Endothelial cell of umbilical vein (primary cell): Measurements from ENCODE around the gene CDK2. TPM values are rescaled to one million over a fixed set of nuclear protein-coding genes. Genes with fewer than 3 reads are reported as not detected.
A peak's percentile ranks its signal among the peaks of the same experiment; 100 is the strongest.

Experiments used
- BruUV-seq: library from RNA; stranded (reverse); fragments of 400-500 nt; replicated peaks from 2 replicates; lab custom pipeline; 2021; lab: Mats Ljungman, UMichigan
- CTCF ChIA-PET: fragments of 300-600, 350-600 bp; sonication (Branson Sonifier 250); formaldehyde crosslinking; loops from one replicate; lab custom pipeline; 2021; ENCODE audit warnings: antibody characterized with exemption, inconsistent platforms; lab: Charles Lee
- POLR2A ChIA-PET: fragments of 300-600, 350-600 bp; sonication (Branson Sonifier 250); formaldehyde crosslinking; loops from one replicate; lab custom pipeline; 2021; ENCODE audit warnings: antibody characterized with exemption, inconsistent platforms; lab: Charles Lee
- DNase-seq: peaks from one replicate; pipeline ENCODE4 v3.0.0-alpha.2; 2011; ENCODE audit warnings: low read depth, low spot score
- FAIRE-seq: peaks from 2 replicates; lab custom pipeline; 2011; peaks lifted over from hg19 to GRCh38; lab: Jason Lieb, UNC
- H2AFZ ChIP-seq: 2 replicates; pipeline ENCODE4 v1.6.0; 2012; ENCODE audit warnings: low read depth, low read length, control low read depth, inconsistent platforms
- H3K27ac ChIP-seq: 2 replicates; pipeline ENCODE4 v1.5.1; 2011; ENCODE audit warnings: low read depth, mild to moderate bottlenecking, control low read depth, low read length, moderate library complexity; ENCODE audit not compliant: insufficient read depth
- H3K27me3 ChIP-seq, 2 experiments: 2 replicates each; pipeline versions ENCODE4 v1.6.0 to v1.6.1; 2011; ENCODE audit warnings: low read length in 2 of 2, mixed read lengths in 1 of 2; ENCODE audit not compliant: control insufficient read depth in 2 of 2, insufficient read depth in 2 of 2
- H3K36me3 ChIP-seq, 2 experiments: 2 replicates in 1 of 2; 3 replicates in 1 of 2; pipeline ENCODE4 v1.5.1; 2011; ENCODE audit warnings: low read length in 2 of 2, mild to moderate bottlenecking in 1 of 2, moderate library complexity in 1 of 2; ENCODE audit not compliant: control insufficient read depth in 2 of 2, insufficient read depth in 2 of 2; ENCODE audit errors: extremely low read depth in 1 of 2
- H3K4me1 ChIP-seq: 3 replicates; pipeline ENCODE4 v1.5.1; 2011; ENCODE audit warnings: mild to moderate bottlenecking, low read length; ENCODE audit not compliant: control insufficient read depth, insufficient read depth; ENCODE audit errors: extremely low read depth
- H3K4me2 ChIP-seq: 2 replicates; pipeline ENCODE4 v1.6.1; 2011; ENCODE audit warnings: low read length, control low read depth, mixed read lengths; ENCODE audit not compliant: insufficient read depth
- H3K4me3 ChIP-seq, 3 experiments: fragments of 200-600 bp in 1 of 3; sonication (generic), shearing (Covaris generic) in 1 of 3; replicated peaks in 1 of 3; 2 replicates each; pipeline ENCODE4 v1.5.1; 2011 to 2016; ENCODE audit warnings: control low read depth in 3 of 3, low read length in 3 of 3, mild to moderate bottlenecking in 2 of 3, inconsistent platforms in 1 of 3, low read depth in 1 of 3, moderate library complexity in 1 of 3; ENCODE audit not compliant: insufficient read depth in 1 of 3
- H3K79me2 ChIP-seq: 2 replicates; pipeline ENCODE4 v1.6.0; 2012; ENCODE audit warnings: low read length, inconsistent platforms; ENCODE audit not compliant: control insufficient read depth, insufficient read depth
- H3K9ac ChIP-seq: replicated peaks from 2 replicates; pipeline ENCODE3; 2011; ENCODE audit warnings: low read length, control low read depth; ENCODE audit not compliant: insufficient read depth; ENCODE audit errors: extremely low read depth
- H3K9me1 ChIP-seq: replicated peaks from 3 replicates; pipeline ENCODE4 v1.6.0; 2011; ENCODE audit warnings: mild to moderate bottlenecking, low read length; ENCODE audit not compliant: control insufficient read depth, insufficient read depth; ENCODE audit errors: extremely low read depth
- H3K9me3 ChIP-seq: replicated peaks from 2 replicates; pipeline ENCODE4 v1.5.1; 2012; ENCODE audit warnings: low read length, inconsistent platforms; ENCODE audit not compliant: control insufficient read depth, insufficient read depth
- H4K20me1 ChIP-seq: replicated peaks from 2 replicates; pipeline ENCODE3; 2011; ENCODE audit warnings: mild to moderate bottlenecking, low read length; ENCODE audit not compliant: control insufficient read depth, insufficient read depth; ENCODE audit errors: extremely low read depth
- CTCF ChIP-seq, 2 donors: IDR thresholded peaks; 1 replicate in 1 of 2; 2 replicates in 1 of 2; pipeline ENCODE4 v1.5.1; 2011; ENCODE audit warnings: low read length in 2 of 2, mild to moderate bottlenecking in 2 of 2, moderate library complexity in 2 of 2, control low read depth in 1 of 2, inconsistent platforms in 1 of 2, low read depth in 1 of 2; ENCODE audit not compliant: insufficient read depth in 1 of 2; ENCODE audit errors: extremely low read depth in 1 of 2
- EZH2 ChIP-seq: IDR thresholded peaks from 2 replicates; pipeline ENCODE4 v1.6.1; 2012; ENCODE audit warnings: borderline replicate concordance, low read depth, mild to moderate bottlenecking, moderate library complexity, low read length, inconsistent platforms; ENCODE audit not compliant: severe bottlenecking
- GATA2 ChIP-seq: IDR thresholded peaks from 2 replicates; pipeline ENCODE4 v1.7.0; 2011; ENCODE audit warnings: low read depth, mild to moderate bottlenecking, moderate library complexity, mixed read lengths, low read length; ENCODE audit not compliant: insufficient read length, insufficient read depth
- JUN ChIP-seq: IDR thresholded peaks from 2 replicates; pipeline ENCODE4 v1.6.1; 2011; ENCODE audit warnings: borderline replicate concordance, low read depth; ENCODE audit not compliant: insufficient read length, insufficient read depth
- dilution Hi-C: fragments of 300-500 bp; cut with MboI; formaldehyde crosslinking; loops from one replicate; pipeline ENCODE4 v1.15.0; 2019; ENCODE audit warnings: low sequenced_read_pairs; ENCODE audit not compliant: extremely low pct_ligation_motif_present
- intact Hi-C: fragments of 100-400 bp; cut with micrococcal nuclease; formaldehyde crosslinking; loops from one replicate; pipeline ENCODE4 v1.10.0; 2022
- polyA plus RNA-seq, 4 experiments: library from polyadenylated mRNA; depleted of rRNA in 3 of 4; stranded (reverse) in 3 of 4; unstranded in 1 of 4; fragments of >200 nt; gene quantifications; 2 replicates each; pipeline versions ENCODE4 v1.2.1 to v1.2.3, GENCODE V29; 2011 to 2012; ENCODE audit warnings: missing spikeins in 1 of 4
- total RNA-seq: library from RNA; stranded (reverse); gene quantifications from 2 replicates; pipeline ENCODE4 v1.2.3, GENCODE V29; 2021

CDK2 gene
- total and polyA plus RNA-seq, 2 donors (not counting 3 experiments of a cell fraction or from before 2014, with no cell fraction given) = 46.7 to 69.8 TPM

- H3K79me2 ChIP-seq = no peaks in the 10 kb centered on the region
- H3K4me3 ChIP-seq = no peak overlapping the region
- H2AFZ ChIP-seq = no peak overlapping the region
- H4K20me1 ChIP-seq = no peaks in the 10 kb centered on the region
- no peak for DNase-seq
- ChIA-PET POLR2A (interaction anchor here (0.6 kb wide), 1 partner anchor 166 kb away, joined by 8 read pairs; the partner anchor contains the start of gene DNAJC14), CTCF (interaction anchor here (0.8 to 7.7 kb wide), 26 partner anchors 10 to 256 kb away, joined by 3 to 295 read pairs (median 8); partner anchors contain the start of genes DGKA, ORMDL2, PA2G4 and RAB5B)
- H3K27me3 ChIP-seq = no peaks in the 10 kb centered on the region
- peaks cover 17 to 23% of the 10 kb centered on the region in 2 experiments for H3K36me3 ChIP-seq
- no peak overlapping the region for H3K9ac ChIP-seq
- TF ChIP-seq JUN (no peak), EZH2 (no peak), CTCF (IDR thresholded peaks at IDR 0.05; ENCODE audit: extremely low read depth in 1 of 2, insufficient read depth in 1 of 2, low read depth in 1 of 2, low read length in 2 of 2) (no peak)
- intact Hi-C loops = no loop called here
- H3K9me1 ChIP-seq = no peaks in the 10 kb centered on the region
- H3K9me3 ChIP-seq = no peaks in the 10 kb centered on the region
- no peak for FAIRE-seq
- no peak overlapping the region for H3K4me2 ChIP-seq
- no peak overlapping the region for H3K27ac ChIP-seq
- dilution Hi-C loops = no loop called here
- no TSS peak for BruUV-seq
- H3K4me1 ChIP-seq = peaks cover 10% of the 10 kb centered on the region
These were observed 28.7 kb downstream of the CDK2 start for GRCh38 chr12:55995366-55995765.

- Histone ChIP-seq H4K20me1 (no peaks in the 10 kb centered on the region), H3K9me1 (no peaks in the 10 kb centered on the region), H3K27ac (no peak overlapping the region), H3K9ac (no peak overlapping the region), H3K4me3 (peak overlapping the region; percentile 17 to 73 (median 40)), H3K27me3 (no peaks in the 10 kb centered on the region), H3K79me2 (no peaks in the 10 kb centered on the region), H2AFZ (no peak overlapping the region), H3K9me3 (no peaks in the 10 kb centered on the region), H3K4me1 (peaks cover 10% of the 10 kb centered on the region), H3K36me3 (peaks cover 8 to 18% of the 10 kb centered on the region in 2 experiments), H3K4me2 (peak overlapping the region; percentile 74)
- POLR2A ChIA-PET = interaction anchor here (0.7 to 2.2 kb wide), 3 partner anchors 22 to 33 kb away, joined by 4 to 9 read pairs (median 8); partner anchors contain the start of gene RAB5B
- dilution Hi-C loops = no loop called here
- intact Hi-C loops = loop anchor here (1.0 kb wide), 4 partner anchors 33 to 122 kb away; partner anchors contain the start of genes PA2G4 and ZC3H10
- TF ChIP-seq GATA2 = no peak
- peak; percentile 67 to 88 for TF ChIP-seq CTCF (IDR thresholded peaks at IDR 0.05; ENCODE audit: extremely low read depth in 1 of 2, insufficient read depth in 1 of 2, low read depth in 1 of 2, low read length in 2 of 2)
- TF ChIP-seq JUN = no peak
- DNase-seq (peak; percentile 72), FAIRE-seq (no peak)
- no TSS peak for BruUV-seq
- CTCF ChIA-PET = interaction anchor here (0.8 to 7.7 kb wide), 31 partner anchors 9 to 257 kb away, joined by 3 to 295 read pairs (median 6); partner anchors contain the start of genes DGKA, ERBB3, ORMDL2 and PA2G4
These were observed 29.6 kb downstream of the CDK2 start for GRCh38 chr12:55996201-55996714.
